ENCODE measurements around the gene DOCK2. TPM values are rescaled to one million over a fixed set of nuclear protein-coding genes. Genes with fewer than 3 reads are reported as not detected.
A peak's percentile ranks its signal among the peaks of the same experiment; 100 is the strongest.

DOCK2 gene
- total RNA-seq, 1 donor from 2014 or later, result 6.5 TPM

- Mint-ChIP-seq H3K4me3 (ENCODE audit: unreplicated experiment) (no peak overlapping the region), H3K36me3 (ENCODE audit: low read depth, unreplicated experiment) (peaks cover 3% of the 10 kb centered on the region), H3K27me3 (ENCODE audit: unreplicated experiment) (no peaks in the 10 kb centered on the region), H3K9me3 (ENCODE audit: unreplicated experiment) (no peaks in the 10 kb centered on the region), H3K4me1 (ENCODE audit: unreplicated experiment) (peaks cover 28% of the 10 kb centered on the region), H3K27ac (ENCODE audit: unreplicated experiment) (no peak overlapping the region)
- DNase-seq (ENCODE audit: low spot score), result no peak
- no peak for TF ChIP-seq CTCF (IDR thresholded peaks at IDR 0.05; ENCODE audit: unreplicated experiment)
Observed at GRCh38 chr5:169964246-169964645, 327.2 kb downstream of the DOCK2 start.

- Mint-ChIP-seq H3K4me1 (ENCODE audit: unreplicated experiment) (peaks cover 54% of the 10 kb centered on the region), H3K9me3 (ENCODE audit: unreplicated experiment) (no peaks in the 10 kb centered on the region), H3K36me3 (ENCODE audit: low read depth, unreplicated experiment) (no peaks in the 10 kb centered on the region), H3K27me3 (ENCODE audit: unreplicated experiment) (peaks cover 5% of the 10 kb centered on the region), H3K27ac (ENCODE audit: unreplicated experiment) (peak overlapping the region; percentile 68), H3K4me3 (ENCODE audit: unreplicated experiment) (peak overlapping the region; percentile 48)
- DNase-seq (ENCODE audit: low spot score), result no peak
- no peak for TF ChIP-seq CTCF (IDR thresholded peaks at IDR 0.05; ENCODE audit: unreplicated experiment)
Observed at GRCh38 chr5:169970339-169970738, 333.3 kb downstream of the DOCK2 start.

- peak; percentile 57 for DNase-seq (ENCODE audit: low spot score)
- H3K27me3 Mint-ChIP-seq (ENCODE audit: unreplicated experiment), result peaks cover 5% of the 10 kb centered on the region
- peaks cover 56% of the 10 kb centered on the region for H3K4me1 Mint-ChIP-seq (ENCODE audit: unreplicated experiment)
- H3K4me3 Mint-ChIP-seq (ENCODE audit: unreplicated experiment), result peak overlapping the region; percentile 48
- H3K36me3 Mint-ChIP-seq (ENCODE audit: low read depth, unreplicated experiment), result no peaks in the 10 kb centered on the region
- H3K9me3 Mint-ChIP-seq (ENCODE audit: unreplicated experiment), result no peaks in the 10 kb centered on the region
- peak overlapping the region; percentile 68 for H3K27ac Mint-ChIP-seq (ENCODE audit: unreplicated experiment)
- TF ChIP-seq CTCF (IDR thresholded peaks at IDR 0.05; ENCODE audit: unreplicated experiment), result no peak
Observed at GRCh38 chr5:169970911-169971765, 334.1 kb downstream of the DOCK2 start.

GRCh38 chr5:169971780-169972179 lies 334.7 kb downstream of the DOCK2 start:
- H3K27ac Mint-ChIP-seq (ENCODE audit: unreplicated experiment), result peak overlapping the region; percentile 68
- H3K27me3 Mint-ChIP-seq (ENCODE audit: unreplicated experiment), result peaks cover 5% of the 10 kb centered on the region
- no peaks in the 10 kb centered on the region for H3K36me3 Mint-ChIP-seq (ENCODE audit: low read depth, unreplicated experiment)

More at GRCh38 chr5:169971780-169972179, 334.7 kb downstream of the DOCK2 start:
- DNase-seq (ENCODE audit: low spot score), result no peak
- Mint-ChIP-seq H3K4me3 (ENCODE audit: unreplicated experiment) (no peak overlapping the region), H3K4me1 (ENCODE audit: unreplicated experiment) (peaks cover 60% of the 10 kb centered on the region), H3K9me3 (ENCODE audit: unreplicated experiment) (no peaks in the 10 kb centered on the region)
- no peak for TF ChIP-seq CTCF (IDR thresholded peaks at IDR 0.05; ENCODE audit: unreplicated experiment)

Measured in endothelial cell (in vitro differentiated cells).